NCI-H2196 treated with DMSO at 0.1 percent for 48 hours (cell line): ENCODE data around the gene MTMR12.
"Not testable (repeated sequence)": the region's sequence is repeated elsewhere in the genome, so short reads cannot be mapped to it uniquely, and the experiment has no call there.

ENCODE experiments used
- DNase-seq: peaks from one replicate; lab custom pipeline; 2025; ENCODE audit not compliant: unreplicated experiment; lab: John Stamatoyannopoulos, UW

The MTMR12 gene

GRCh38 chr5:32325616-32326015 is 12.9 kb upstream of the MTMR12 start:
- no peak for DNase-seq

DNA sequence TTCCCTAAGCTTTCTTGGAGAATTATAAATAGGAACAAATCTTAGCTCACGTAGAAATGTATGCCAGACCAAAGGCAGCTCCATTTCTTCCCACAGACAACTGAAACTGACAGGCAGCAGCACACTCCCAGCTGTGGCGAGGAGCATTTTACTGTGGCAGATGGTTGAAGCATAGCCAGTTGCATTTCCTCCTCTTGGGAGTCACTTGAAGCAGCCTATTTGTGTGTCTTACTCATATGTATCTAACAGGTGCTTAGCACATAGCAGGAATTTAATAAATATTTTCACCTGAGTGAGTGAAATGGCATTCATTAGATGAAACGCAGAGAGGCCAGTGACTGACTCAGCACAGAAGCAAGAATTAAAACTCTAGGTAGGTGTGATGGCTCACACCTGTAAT is 12.3 kb upstream of the MTMR12 start:
- DNase-seq: no peak

DNA sequence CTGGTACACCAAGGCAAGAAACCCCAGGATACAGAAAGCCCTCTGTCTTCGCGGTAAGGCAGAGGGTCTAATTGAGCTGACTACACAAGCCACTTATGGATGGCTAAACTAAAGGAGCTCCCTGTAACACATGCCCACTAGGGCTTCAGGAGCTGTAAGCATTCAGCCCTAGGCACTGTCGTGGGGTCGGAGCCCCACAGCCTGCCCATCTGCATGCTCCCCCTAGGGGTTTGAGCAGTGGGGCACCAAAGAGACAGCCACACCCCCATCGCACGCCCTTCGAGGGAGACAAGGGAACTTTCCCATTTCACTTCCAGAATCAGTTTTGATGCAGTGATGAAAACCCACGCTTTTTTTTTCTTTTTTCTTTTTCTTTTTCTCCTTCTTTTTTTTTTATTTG is 11.0 kb upstream of the MTMR12 start:
- DNase-seq: no peak

DNA sequence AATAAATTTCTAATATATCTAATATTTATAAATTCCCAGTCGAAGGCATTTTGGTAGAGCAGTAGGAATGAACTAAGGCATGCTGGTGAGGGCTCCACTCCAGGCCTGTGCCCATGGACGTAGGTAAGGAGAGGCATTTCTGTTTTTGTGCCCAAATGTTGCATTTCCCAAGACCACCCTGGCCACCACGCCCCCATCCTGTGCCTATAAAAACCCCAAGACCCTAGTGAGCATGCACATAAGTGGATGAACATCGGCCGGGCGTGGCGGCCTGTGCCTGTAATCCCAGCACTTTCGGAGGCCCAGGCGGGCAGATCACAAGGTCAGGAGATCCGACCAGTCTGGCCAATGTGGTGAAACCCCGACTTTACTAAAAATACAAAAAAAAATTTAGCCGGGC is 10.1 kb upstream of the MTMR12 start:
- DNase-seq: no peak

- not testable (repeated sequence) for DNase-seq
These were observed 9.0 kb upstream of the MTMR12 start for GRCh38 chr5:32321787-32322186.

DNA sequence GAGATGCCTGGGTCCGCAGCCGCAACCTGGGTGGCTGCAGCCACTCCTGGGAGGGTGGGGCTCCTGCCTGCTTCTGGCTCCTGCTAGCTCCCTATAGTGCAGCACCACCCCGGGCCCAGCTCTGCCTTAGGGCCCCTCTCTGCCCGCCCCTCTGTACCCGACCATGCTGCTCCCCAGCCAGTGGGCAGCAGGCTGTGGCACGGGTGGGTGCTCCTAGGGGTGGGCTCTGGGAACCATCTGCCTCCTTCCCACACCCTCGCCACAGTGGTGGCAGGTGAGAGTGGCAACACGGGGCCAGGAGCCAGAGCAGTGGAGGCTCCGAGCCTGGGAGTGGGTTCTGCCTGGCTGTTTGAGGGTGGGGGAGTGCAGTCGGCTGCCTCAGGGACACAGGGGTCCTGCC is 7.8 kb upstream of the MTMR12 start:
- no peak for DNase-seq

DNA sequence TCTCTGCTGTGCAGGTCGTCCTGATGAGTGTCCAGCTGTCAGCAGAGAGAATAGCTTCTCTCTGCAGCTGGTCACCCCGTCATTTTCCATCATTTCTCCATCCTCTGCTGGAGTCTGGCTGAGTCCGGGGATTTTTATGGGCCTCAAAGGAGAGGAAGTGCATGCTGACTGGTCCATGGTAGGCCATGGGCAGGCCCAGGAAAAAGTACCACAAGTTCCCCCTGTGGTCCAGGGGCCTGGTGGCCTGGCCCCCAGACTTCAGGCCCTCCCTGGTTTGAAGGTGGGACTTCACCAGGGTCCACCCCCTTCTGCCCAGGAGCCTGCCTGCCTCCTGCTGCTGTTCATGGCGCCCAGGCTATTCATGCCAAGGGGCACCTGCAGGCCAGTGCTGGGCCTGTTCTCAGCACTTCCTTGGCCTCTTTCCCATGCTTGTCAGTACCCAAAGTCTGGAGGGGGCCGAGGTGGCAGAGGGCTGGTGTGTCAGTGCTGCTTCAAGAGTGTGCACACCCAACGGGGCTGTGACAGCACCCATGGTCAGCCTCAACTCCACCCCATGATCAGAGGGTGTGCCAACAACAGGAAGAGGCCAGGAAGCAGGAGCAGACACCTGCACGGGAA is 7.3 kb upstream of the MTMR12 start:
- no peak for DNase-seq

DNA sequence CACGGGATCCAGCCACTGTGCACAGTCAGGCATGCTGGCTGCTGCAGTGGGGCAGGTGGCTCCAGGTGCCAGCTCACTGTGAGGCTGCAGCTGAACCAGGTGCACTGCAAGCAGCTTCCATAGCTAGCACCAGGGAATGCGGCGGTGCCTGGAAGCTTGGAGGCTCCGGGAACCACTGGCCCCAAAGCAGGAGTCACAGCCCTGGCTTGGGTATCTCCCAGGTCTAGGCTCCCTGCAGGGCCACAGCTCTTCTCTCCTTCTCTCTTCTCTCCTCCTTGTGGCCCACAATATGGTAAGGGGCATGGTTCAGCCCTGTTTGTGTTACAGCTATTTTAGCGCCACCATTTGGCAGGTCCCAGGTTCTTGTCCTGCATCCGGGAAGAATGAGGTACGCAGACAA is 6.7 kb upstream of the MTMR12 start:
- no peak for DNase-seq

DNA sequence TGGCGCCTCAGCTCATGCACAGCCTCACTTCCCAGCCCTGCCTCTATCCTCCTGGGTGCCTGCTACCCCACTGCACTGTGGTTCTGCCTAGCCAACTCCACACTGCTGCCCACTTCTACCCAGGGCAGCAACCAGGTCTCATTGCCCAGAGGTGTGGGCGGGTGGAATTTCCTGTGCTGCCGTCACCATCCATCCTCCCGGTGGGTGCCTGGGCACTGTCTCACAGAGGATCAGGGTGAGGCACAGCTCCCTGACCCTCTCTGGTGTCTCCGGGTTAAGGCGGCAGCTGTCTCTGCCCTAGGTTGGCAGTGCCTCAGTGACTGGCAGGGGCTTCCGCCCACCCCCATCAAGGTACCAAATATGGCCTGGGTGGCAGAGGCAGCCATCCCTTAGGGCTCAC is 4.3 kb upstream of the MTMR12 start:
- no peak for DNase-seq

GRCh38 chr5:32315221-32316014 is 2.7 kb upstream of the MTMR12 start:
- no peak for DNase-seq

GRCh38 chr5:32314658-32315057 is 1.9 kb upstream of the MTMR12 start:
- no peak for DNase-seq

GRCh38 chr5:32314152-32314488 is 1.4 kb upstream of the MTMR12 start:
- DNase-seq: not testable (repeated sequence)

DNA sequence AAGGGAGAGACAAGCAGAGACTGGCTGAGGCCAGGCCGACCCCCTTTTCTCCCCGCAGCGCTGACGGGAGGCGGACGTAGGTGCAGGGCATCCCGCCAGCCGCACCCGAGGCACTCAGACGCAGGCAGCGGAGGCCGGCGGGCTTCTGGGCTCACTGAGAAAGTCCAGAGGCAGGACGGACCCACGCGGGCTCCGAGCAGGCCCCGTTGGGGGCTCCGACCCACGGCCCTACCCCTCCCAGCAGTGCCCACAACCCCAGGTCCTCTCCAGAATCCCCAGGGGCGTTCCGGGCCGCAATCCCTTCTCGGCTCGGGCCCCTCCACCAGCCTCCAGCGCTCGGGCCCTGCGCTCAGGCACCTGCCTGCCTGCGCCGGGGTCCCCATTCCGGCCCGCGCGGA is 543 bp downstream of the MTMR12 start:
- no peak for DNase-seq

DNA sequence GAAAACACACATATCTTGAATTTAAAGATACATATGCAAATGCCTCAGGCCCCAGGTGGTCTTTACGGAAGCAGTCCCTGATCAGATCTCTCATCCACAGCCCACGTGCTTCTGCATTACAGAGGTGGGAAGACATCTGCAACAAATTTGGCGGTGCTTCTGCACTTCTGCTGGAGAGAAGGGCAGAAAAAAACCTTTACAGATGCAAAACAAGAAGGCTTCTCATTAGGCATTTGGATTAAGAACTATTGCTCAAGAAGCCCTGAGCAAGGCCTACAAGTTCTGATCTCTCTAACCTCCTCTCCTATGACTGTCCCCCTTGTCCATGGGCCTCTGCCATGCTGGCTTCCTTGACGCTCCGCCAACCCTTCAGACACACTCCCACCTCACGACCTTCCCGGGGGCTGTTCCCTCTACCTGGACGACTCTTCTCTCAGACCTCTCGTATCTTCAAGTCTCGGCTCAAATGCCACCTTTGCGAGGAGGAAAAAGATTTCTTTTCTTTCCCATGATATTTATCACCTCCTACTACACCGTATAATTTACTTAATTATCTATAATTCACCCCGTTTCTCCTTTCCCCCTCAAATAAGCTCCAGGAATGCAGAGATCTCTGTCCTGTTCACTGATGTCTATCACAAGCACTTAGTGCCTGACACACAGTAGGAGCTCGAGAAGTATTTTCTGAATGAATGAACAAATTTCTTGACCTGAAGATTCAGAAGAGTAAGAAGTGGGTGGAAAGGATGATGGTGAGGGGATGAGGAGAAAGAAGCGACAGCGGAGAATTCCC is 1.1 kb downstream of the MTMR12 start:
- DNase-seq: no peak

- no peak for DNase-seq
These were observed 3.0 kb downstream of the MTMR12 start for GRCh38 chr5:32309761-32310160.

- DNase-seq: no peak
These were observed 3.8 kb downstream of the MTMR12 start for GRCh38 chr5:32308946-32309345.

DNA sequence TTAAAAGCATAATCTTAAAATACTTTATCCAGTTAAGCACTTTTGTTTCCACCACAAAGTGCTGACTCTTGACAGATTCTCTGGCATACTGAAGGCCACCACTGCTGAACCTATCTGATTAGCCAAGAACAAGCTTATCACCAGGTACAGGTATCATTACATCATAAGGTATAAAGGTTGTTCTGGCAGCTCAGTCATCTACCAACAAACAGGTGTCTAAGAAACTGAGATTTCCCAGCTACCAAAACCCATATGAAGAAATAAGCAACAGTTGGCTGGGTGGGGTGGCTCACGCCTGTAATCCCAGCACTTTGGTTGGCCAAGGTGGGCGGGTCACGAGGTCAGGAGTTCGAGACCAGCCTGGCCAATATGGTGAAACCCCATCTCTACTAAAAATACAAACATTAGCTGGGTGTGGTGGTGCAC is 5.0 kb downstream of the MTMR12 start:
- no peak for DNase-seq

GRCh38 chr5:32304622-32305021 is 8.1 kb downstream of the MTMR12 start:
- no peak for DNase-seq

DNA sequence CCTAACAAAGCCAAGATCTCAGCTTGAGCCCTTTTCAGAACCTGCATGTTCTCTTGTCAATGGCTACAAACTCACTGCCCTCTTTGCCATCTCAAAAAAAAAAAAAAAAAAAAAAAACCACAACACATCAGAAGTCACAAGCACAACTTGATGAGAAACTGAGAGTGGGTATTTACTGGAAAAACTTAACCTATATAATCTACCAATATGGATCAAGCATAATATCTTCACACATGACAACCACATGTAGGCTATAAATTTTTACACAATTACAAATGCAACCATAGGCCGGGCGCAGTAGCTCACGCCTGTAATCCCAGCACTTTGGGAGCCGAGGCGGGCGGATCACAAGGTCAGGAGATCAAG is 9.0 kb downstream of the MTMR12 start:
- no peak for DNase-seq

- no peak for DNase-seq
These were observed 9.6 kb downstream of the MTMR12 start for GRCh38 chr5:32302835-32303754.

- DNase-seq: no peak
These were observed 10.8 kb downstream of the MTMR12 start for GRCh38 chr5:32301891-32302290.
